NCI-H524 treated with DMSO at 0.1 percent for 48 hours (cell line): ENCODE data around the gene FAM193A.
"Not testable (repeated sequence)": the region's sequence is repeated elsewhere in the genome, so short reads cannot be mapped to it uniquely, and the experiment has no call there.

Experiments used
- DNase-seq: peaks from one replicate; lab custom pipeline; 2025; lab: John Stamatoyannopoulos, UW

Gene FAM193A

GRCh38 chr4:2578106-2578505, 41.7 kb downstream of the FAM193A start:
- DNase-seq: no peak

GRCh38 chr4:2579910-2580309, 43.5 kb downstream of the FAM193A start:
- no peak for DNase-seq

GRCh38 chr4:2583092-2583491, 46.6 kb downstream of the FAM193A start:
- DNase-seq: no peak

GRCh38 chr4:2583517-2583916, 47.1 kb downstream of the FAM193A start:
- no peak for DNase-seq

GRCh38 chr4:2586502-2586901, 50.1 kb downstream of the FAM193A start:
- no peak for DNase-seq

- DNase-seq: no peak
These were observed 50.9 kb downstream of the FAM193A start for GRCh38 chr4:2587213-2587823.

- DNase-seq: no peak
These were observed 51.8 kb downstream of the FAM193A start for GRCh38 chr4:2588259-2588658.

GRCh38 chr4:2591189-2591588, 54.7 kb downstream of the FAM193A start:
- DNase-seq: no peak

GRCh38 chr4:2592014-2592413, 55.6 kb downstream of the FAM193A start:
- not testable (repeated sequence) for DNase-seq

GRCh38 chr4:2592572-2592971, 56.1 kb downstream of the FAM193A start:
- DNase-seq: no peak

GRCh38 chr4:2593003-2593402, 56.6 kb downstream of the FAM193A start:
- no peak for DNase-seq

GRCh38 chr4:2595436-2595835, 59.0 kb downstream of the FAM193A start:
- DNase-seq: no peak

- no peak for DNase-seq
These were observed 59.6 kb downstream of the FAM193A start for GRCh38 chr4:2595952-2596552.

- DNase-seq: no peak
These were observed 60.2 kb downstream of the FAM193A start for GRCh38 chr4:2596611-2597010.

GRCh38 chr4:2598511-2599303, 62.3 kb downstream of the FAM193A start:
- DNase-seq: no peak

GRCh38 chr4:2599304-2599654, 62.8 kb downstream of the FAM193A start:
- no peak for DNase-seq

GRCh38 chr4:2600878-2601277, 64.4 kb downstream of the FAM193A start:
- DNase-seq: no peak

GRCh38 chr4:2604614-2605013, 68.2 kb downstream of the FAM193A start:
- no peak for DNase-seq

- DNase-seq: no peak
These were observed 70.6 kb downstream of the FAM193A start for GRCh38 chr4:2606960-2607506.

GRCh38 chr4:2607822-2608221, 71.4 kb downstream of the FAM193A start:
- DNase-seq: no peak

- DNase-seq: no peak
These were observed 71.8 kb downstream of the FAM193A start for GRCh38 chr4:2608291-2608690.

- no peak for DNase-seq
These were observed 79.4 kb downstream of the FAM193A start for GRCh38 chr4:2615821-2616220.

- DNase-seq: no peak
These were observed 81.5 kb downstream of the FAM193A start for GRCh38 chr4:2617955-2618354.
